Fibroblast of lung (primary cell): Measurements from ENCODE around the gene DNM3. TPM values are rescaled to one million over a fixed set of nuclear protein-coding genes. Genes with fewer than 3 reads are reported as not detected.

Source experiments
- DNase-seq, 2 donors: peaks; one replicate each; pipeline versions ENCODE4 v3.0.0 to v3.0.0-alpha.2; 2010; ENCODE audit warnings: low read depth in 2 of 2
- H2AFZ ChIP-seq: 2 replicates; pipeline ENCODE4 v1.5.1; 2012; ENCODE audit warnings: low read length, control low read depth, inconsistent platforms
- H3K27ac ChIP-seq: 2 replicates; pipeline ENCODE4 v1.5.1; 2011; ENCODE audit warnings: low read length, control low read depth; ENCODE audit not compliant: insufficient read depth
- H3K27me3 ChIP-seq: 2 replicates; pipeline ENCODE4 v1.5.1; 2011; ENCODE audit warnings: mild to moderate bottlenecking, low read length; ENCODE audit not compliant: control insufficient read depth, insufficient read depth
- H3K36me3 ChIP-seq: 2 replicates; pipeline ENCODE4 v1.5.1; 2011; ENCODE audit warnings: low read length; ENCODE audit not compliant: control insufficient read depth, insufficient read depth
- H3K4me1 ChIP-seq: 2 replicates; pipeline ENCODE4 v1.5.1; 2011; ENCODE audit warnings: low read length; ENCODE audit not compliant: control insufficient read depth, insufficient read depth; ENCODE audit errors: extremely low read depth
- H3K4me2 ChIP-seq: 2 replicates; pipeline ENCODE4 v1.5.1; 2011; ENCODE audit warnings: low read length, control low read depth; ENCODE audit not compliant: insufficient read depth; ENCODE audit errors: extremely low read depth
- H3K4me3 ChIP-seq, 4 experiments: fragments of 200-600 bp in 1 of 4; sonication (generic) in 1 of 4; replicated peaks in 1 of 4; 2 replicates each; pipeline ENCODE4 v1.5.1; 2011 to 2016; ENCODE audit warnings: low read length in 4 of 4, low read depth in 3 of 4, mild to moderate bottlenecking in 3 of 4, control low read depth in 2 of 4, inconsistent platforms in 1 of 4, mixed read lengths in 1 of 4; ENCODE audit not compliant: insufficient read depth in 1 of 4; ENCODE audit errors: control extremely low read depth in 1 of 4
- H3K79me2 ChIP-seq: 2 replicates; pipeline ENCODE4 v1.5.1; 2012; ENCODE audit warnings: mild to moderate bottlenecking, low read length, inconsistent platforms; ENCODE audit not compliant: control insufficient read depth, insufficient read depth
- H3K9ac ChIP-seq: 2 replicates; pipeline ENCODE4 v1.5.1; 2011; ENCODE audit warnings: mild to moderate bottlenecking, low read length, control low read depth; ENCODE audit not compliant: insufficient read depth
- H3K9me3 ChIP-seq: 2 replicates; pipeline ENCODE4 v1.5.1; 2012; ENCODE audit warnings: low read depth, low read length; ENCODE audit not compliant: control insufficient read depth, insufficient read depth
- H4K20me1 ChIP-seq: 2 replicates; pipeline ENCODE4 v1.5.1; 2011; ENCODE audit warnings: low read length; ENCODE audit not compliant: control insufficient read depth, insufficient read depth; ENCODE audit errors: extremely low read depth
- EZH2 ChIP-seq: IDR thresholded peaks from 2 replicates; pipeline ENCODE4 v1.5.1; 2012; ENCODE audit warnings: low read length, control low read depth, mild to moderate bottlenecking; ENCODE audit errors: missing control alignments
- polyA plus RNA-seq, 2 donors: library from polyadenylated mRNA; depleted of rRNA in 1 of 2; stranded (reverse) in 1 of 2; unstranded in 1 of 2; fragments of >200 nt; gene quantifications; 2 replicates each; pipeline ENCODE4 v1.2.1, GENCODE V29; 2011 to 2012; ENCODE audit warnings: missing spikeins in 1 of 2
- total RNA-seq: library from RNA; depleted of rRNA; stranded (reverse); fragments of >200 nt; gene quantifications from 2 replicates; pipeline ENCODE4 v1.2.1, GENCODE V29; 2014
- TF ChIP-seq, protein P1 (sequence below), 2 donors: IDR thresholded peaks in 1 of 2; conservative IDR thresholded peaks in 1 of 2; 1 replicate in 1 of 2; 2 replicates in 1 of 2; pipeline ENCODE4 v1.5.1; 2011 to 2012; ENCODE audit warnings: low read length in 2 of 2, control low read depth in 1 of 2, inconsistent platforms in 1 of 2, low read depth in 1 of 2, mild to moderate bottlenecking in 1 of 2

Gene DNM3
- total and polyA plus RNA-seq, 2 donors (not counting 1 experiment from before 2014, with no cell fraction given) = 1.6 to 3.6 TPM

DNA sequence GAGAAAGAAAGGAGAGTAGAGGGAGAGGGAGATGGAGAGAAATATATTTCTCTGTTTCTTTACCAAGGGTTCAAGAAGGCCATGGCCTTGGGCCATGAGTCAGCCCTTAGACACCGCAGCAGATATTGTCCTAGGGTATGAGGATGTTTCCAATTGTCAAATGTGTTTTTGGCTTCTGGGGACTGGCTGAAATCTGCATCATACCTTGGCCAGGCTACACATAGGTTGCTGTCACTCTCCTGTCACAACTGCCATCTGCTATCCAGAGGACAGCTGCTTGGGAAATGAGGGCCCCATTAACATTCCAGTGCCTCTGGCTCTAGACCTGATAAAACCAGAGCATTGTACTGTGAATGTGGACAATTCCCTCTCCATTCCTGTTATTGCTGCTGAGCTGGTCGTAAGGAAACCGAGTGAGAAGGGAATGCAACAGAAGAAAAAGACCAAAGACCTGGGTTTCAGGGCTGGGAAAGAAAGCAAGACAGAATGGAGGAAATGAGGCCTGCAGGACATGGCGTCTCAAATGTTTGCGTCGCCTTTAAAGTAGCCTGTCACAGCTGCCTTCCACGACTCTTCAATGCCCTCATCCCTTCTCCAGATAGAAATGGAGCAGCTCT is 611.3 kb downstream of the DNM3 start:
- Histone ChIP-seq H3K4me1 (peaks cover 2% of the 10 kb centered on the region), H3K36me3 (no peaks in the 10 kb centered on the region), H4K20me1 (no peaks in the 10 kb centered on the region), H3K79me2 (no peaks in the 10 kb centered on the region), H3K27me3 (peaks cover 2% of the 10 kb centered on the region), H3K4me2 (no peak overlapping the region), H3K4me3 (no peak overlapping the region), H3K9ac (no peak overlapping the region), H3K9me3 (no peaks in the 10 kb centered on the region), H3K27ac (no peak overlapping the region), H2AFZ (no peak overlapping the region)
- no peak for TF ChIP-seq EZH2
- TF ChIP-seq, protein P1, sequence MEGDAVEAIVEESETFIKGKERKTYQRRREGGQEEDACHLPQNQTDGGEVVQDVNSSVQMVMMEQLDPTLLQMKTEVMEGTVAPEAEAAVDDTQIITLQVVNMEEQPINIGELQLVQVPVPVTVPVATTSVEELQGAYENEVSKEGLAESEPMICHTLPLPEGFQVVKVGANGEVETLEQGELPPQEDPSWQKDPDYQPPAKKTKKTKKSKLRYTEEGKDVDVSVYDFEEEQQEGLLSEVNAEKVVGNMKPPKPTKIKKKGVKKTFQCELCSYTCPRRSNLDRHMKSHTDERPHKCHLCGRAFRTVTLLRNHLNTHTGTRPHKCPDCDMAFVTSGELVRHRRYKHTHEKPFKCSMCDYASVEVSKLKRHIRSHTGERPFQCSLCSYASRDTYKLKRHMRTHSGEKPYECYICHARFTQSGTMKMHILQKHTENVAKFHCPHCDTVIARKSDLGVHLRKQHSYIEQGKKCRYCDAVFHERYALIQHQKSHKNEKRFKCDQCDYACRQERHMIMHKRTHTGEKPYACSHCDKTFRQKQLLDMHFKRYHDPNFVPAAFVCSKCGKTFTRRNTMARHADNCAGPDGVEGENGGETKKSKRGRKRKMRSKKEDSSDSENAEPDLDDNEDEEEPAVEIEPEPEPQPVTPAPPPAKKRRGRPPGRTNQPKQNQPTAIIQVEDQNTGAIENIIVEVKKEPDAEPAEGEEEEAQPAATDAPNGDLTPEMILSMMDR (conservative IDR thresholded peaks at IDR 0.05 in 1 of 2, IDR thresholded peaks at IDR 0.05 in 1 of 2; ENCODE audit: low read depth in 1 of 2, low read length in 2 of 2) = no peak
- DNase-seq = peak in 1 of 2 donors; percentile 21

DNA sequence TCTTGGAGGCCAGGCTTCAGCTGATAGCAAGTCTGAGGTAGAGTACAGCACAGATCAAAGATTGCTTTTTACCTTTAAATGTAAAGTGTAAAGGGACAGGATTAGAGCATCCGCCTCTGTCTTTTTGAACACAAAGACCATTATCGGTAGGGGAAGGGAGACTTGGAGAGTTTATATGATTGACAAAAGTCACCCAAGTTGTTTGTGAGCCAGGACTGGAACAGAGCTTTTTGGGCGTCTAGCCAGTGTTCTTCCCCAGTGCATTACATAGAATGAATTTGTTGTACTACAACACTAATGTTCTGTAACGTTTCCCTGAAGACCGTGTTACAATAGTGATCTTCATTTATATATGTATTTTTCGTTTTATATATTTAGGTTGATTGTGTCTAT is 611.9 kb downstream of the DNM3 start:
- H3K36me3 ChIP-seq = no peaks in the 10 kb centered on the region
- no peaks in the 10 kb centered on the region for H4K20me1 ChIP-seq
- TF ChIP-seq, protein P1 (conservative IDR thresholded peaks at IDR 0.05 in 1 of 2, IDR thresholded peaks at IDR 0.05 in 1 of 2; ENCODE audit: low read depth in 1 of 2, low read length in 2 of 2) = no peak
- no peak for TF ChIP-seq EZH2
- H3K9me3 ChIP-seq = no peaks in the 10 kb centered on the region
- H2AFZ ChIP-seq = no peak overlapping the region
- DNase-seq = no peak
- H3K4me3 ChIP-seq = no peak overlapping the region
- H3K4me2 ChIP-seq = no peak overlapping the region
- peaks cover 2% of the 10 kb centered on the region for H3K27me3 ChIP-seq
- H3K27ac ChIP-seq = no peak overlapping the region
- no peak overlapping the region for H3K9ac ChIP-seq
- H3K4me1 ChIP-seq = peaks cover 2% of the 10 kb centered on the region
- no peaks in the 10 kb centered on the region for H3K79me2 ChIP-seq

DNA sequence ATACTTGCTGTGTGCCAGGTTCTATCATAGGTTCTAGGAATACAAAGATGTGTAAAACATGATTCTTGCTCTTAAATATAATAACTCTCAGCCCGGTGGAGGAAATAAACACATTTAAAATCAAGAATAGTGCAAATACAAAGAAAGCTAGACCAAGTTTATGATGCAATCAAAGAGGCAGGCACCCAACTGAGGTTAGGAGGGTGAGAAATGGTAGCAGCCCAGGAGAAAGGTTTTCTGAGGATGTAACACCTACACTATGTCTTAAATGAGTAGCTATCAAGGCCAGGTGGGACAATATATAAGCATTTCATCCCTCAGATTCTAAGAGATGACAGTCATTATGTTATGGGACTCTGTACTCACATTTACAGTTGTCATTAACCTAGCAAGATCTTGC is 612.3 kb downstream of the DNM3 start:
- Histone ChIP-seq H3K4me3 (no peak overlapping the region), H3K9ac (no peak overlapping the region), H3K4me2 (no peak overlapping the region), H4K20me1 (no peaks in the 10 kb centered on the region), H3K79me2 (no peaks in the 10 kb centered on the region), H2AFZ (no peak overlapping the region), H3K4me1 (peaks cover 2% of the 10 kb centered on the region), H3K36me3 (no peaks in the 10 kb centered on the region), H3K27me3 (peaks cover 2% of the 10 kb centered on the region), H3K9me3 (no peaks in the 10 kb centered on the region), H3K27ac (no peak overlapping the region)
- peak in 1 of 2 donors; percentile 13 for DNase-seq
- no peak for TF ChIP-seq EZH2
- TF ChIP-seq, protein P1 (conservative IDR thresholded peaks at IDR 0.05 in 1 of 2, IDR thresholded peaks at IDR 0.05 in 1 of 2; ENCODE audit: low read depth in 1 of 2, low read length in 2 of 2) = no peak
